NCI-H128 (cell line): ENCODE data around the gene ZNF410.
"Not testable (repeated sequence)": the region's sequence is repeated elsewhere in the genome, so short reads cannot be mapped to it uniquely, and the experiment has no call there.

ENCODE experiments used
- DNase-seq: peaks from one replicate; lab custom pipeline; 2025; ENCODE audit not compliant: unreplicated experiment; lab: John Stamatoyannopoulos, UW

The ZNF410 gene

GRCh38 chr14:73886449-73887317 lies at the start of gene ZNF410:
Gene ZNF410 (plus strand): TSS chr14:73886859. CDS start chr14:73892176, 5,317 bp downstream.
- peak; percentile 68 for DNase-seq

GRCh38 chr14:73838293-73839034 lies 48.2 kb upstream of the ZNF410 start:
- DNase-seq = not testable (repeated sequence)

GRCh38 chr14:73842201-73842600 lies 44.5 kb upstream of the ZNF410 start:
- no peak for DNase-seq

- no peak for DNase-seq
Observed at GRCh38 chr14:73842851-73843250, 43.8 kb upstream of the ZNF410 start.

- DNase-seq = no peak
Observed at GRCh38 chr14:73843296-73843695, 43.4 kb upstream of the ZNF410 start.

- no peak for DNase-seq
Observed at GRCh38 chr14:73846947-73847346, 39.7 kb upstream of the ZNF410 start.

GRCh38 chr14:73851000-73851399 lies 35.7 kb upstream of the ZNF410 start:
- DNase-seq = no peak

GRCh38 chr14:73851567-73852382 lies 34.9 kb upstream of the ZNF410 start, which contains the start of gene PTGR2:
Gene PTGR2 (plus strand): TSS chr14:73851831. CDS start chr14:73858863, 7,032 bp downstream.
- DNase-seq = peak; percentile 90

- no peak for DNase-seq
Observed at GRCh38 chr14:73859145-73859544, 27.5 kb upstream of the ZNF410 start.

- DNase-seq = no peak
Observed at GRCh38 chr14:73861073-73861472, 25.6 kb upstream of the ZNF410 start.

- DNase-seq = no peak
Observed at GRCh38 chr14:73862480-73862879, 24.2 kb upstream of the ZNF410 start.

- DNase-seq = no peak
Observed at GRCh38 chr14:73863209-73863608, 23.4 kb upstream of the ZNF410 start.

- DNase-seq = no peak
Observed at GRCh38 chr14:73865534-73866113, 21.0 kb upstream of the ZNF410 start.

GRCh38 chr14:73869754-73870153 lies 16.9 kb upstream of the ZNF410 start:
- DNase-seq = not testable (repeated sequence)

- DNase-seq = no peak
Observed at GRCh38 chr14:73870525-73871235, 16.0 kb upstream of the ZNF410 start.

GRCh38 chr14:73873660-73874059 lies 13.0 kb upstream of the ZNF410 start:
- DNase-seq = no peak

GRCh38 chr14:73877790-73878189 lies 8.9 kb upstream of the ZNF410 start:
- no peak for DNase-seq

GRCh38 chr14:73878436-73878835 lies 8.2 kb upstream of the ZNF410 start:
- DNase-seq = no peak

GRCh38 chr14:73879027-73879426 lies 7.6 kb upstream of the ZNF410 start:
- no peak for DNase-seq
